ENCODE results near the gene VILL. TPM values are rescaled to one million over a fixed set of nuclear protein-coding genes. Genes with fewer than 3 reads are reported as not detected.

VILL gene
- polyA plus RNA-seq, 4 donors: 12.2 to 16.4 (median 13.8) TPM

DNA sequence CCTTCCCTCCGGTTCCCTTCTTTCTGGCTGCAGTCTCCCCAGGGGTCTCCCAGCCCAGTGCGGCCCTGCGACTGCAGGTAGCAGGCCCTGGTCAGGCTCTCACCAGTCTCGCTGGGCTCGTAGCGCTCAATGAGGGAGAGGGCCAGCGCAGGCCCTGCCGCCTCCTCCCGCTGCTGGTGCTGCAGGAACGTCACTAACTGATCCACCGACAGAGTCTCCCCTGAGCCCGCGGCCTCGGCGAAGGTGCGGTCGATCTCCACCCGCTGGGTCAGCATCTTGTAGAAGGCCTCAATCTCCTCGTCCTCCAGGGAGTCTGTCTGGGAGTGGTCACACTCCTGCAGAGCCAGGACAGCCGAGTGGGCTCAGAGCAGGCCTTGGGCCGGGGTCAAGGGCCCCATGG is 20.5 kb downstream of the VILL start:
- DNase-seq (ENCODE audit: low read depth in 4 of 4, low spot score in 2 of 4): no peak

DNA sequence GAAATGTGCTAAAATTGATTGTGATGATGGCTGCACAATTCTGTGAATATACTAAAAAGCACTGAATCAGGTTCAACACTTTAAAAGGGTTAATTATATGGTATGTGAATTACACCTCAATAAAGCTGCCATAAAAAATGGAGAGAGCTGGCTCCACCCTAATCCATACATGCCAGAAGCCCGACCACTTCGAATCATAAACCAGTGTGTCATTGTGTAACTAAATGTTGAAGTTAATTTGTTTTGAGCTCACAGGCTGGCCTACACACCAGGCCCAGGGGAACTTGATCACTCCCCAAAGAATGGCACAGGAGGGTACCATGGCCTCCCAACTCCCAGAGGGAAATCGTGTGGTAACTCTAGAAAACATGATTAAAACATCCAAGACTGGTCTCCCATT is 24.9 kb downstream of the VILL start:
- no peak for DNase-seq (ENCODE audit: low read depth in 4 of 4, low spot score in 2 of 4)

DNA sequence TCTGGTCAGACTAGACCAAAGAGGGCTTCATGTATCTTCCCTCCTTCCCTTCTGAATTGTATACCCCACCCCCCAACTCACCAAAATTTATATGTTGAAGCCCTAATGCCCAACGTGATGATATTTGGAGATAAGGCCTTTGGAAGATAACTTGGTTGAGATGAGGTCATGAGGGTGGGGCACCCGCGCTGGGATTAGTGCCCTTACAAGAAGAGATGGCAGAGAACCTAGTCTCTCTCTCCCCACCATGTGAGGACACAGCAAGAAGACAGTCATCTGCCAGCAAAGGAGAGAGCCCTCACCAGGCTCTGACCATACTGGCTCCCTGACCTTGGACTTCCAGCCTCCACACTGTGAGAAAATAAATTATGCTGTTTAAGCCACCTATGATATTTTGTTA is 25.4 kb downstream of the VILL start:
- DNase-seq (ENCODE audit: low read depth in 4 of 4, low spot score in 2 of 4): no peak

DNA sequence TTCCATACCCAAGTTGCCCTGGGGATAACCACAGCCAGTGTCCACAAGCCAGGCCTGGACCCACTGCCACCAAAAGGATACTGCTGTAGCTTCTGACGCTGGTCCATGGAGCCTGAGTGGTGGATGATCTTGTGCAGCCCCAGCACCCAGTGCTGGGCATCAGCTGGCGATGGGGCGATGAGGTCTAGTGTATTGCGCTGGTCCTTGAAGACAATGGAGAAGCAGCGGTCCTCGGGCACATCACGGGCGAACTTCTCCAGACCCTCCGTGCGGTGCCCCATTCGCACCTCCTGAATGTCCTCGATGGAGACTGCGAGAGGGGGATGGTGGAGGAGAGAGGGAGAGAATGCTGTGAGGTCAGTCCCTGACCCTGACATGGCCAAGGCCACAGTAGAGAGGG is 25.8 kb downstream of the VILL start:
- DNase-seq (ENCODE audit: low read depth in 4 of 4, low spot score in 2 of 4): no peak

DNA sequence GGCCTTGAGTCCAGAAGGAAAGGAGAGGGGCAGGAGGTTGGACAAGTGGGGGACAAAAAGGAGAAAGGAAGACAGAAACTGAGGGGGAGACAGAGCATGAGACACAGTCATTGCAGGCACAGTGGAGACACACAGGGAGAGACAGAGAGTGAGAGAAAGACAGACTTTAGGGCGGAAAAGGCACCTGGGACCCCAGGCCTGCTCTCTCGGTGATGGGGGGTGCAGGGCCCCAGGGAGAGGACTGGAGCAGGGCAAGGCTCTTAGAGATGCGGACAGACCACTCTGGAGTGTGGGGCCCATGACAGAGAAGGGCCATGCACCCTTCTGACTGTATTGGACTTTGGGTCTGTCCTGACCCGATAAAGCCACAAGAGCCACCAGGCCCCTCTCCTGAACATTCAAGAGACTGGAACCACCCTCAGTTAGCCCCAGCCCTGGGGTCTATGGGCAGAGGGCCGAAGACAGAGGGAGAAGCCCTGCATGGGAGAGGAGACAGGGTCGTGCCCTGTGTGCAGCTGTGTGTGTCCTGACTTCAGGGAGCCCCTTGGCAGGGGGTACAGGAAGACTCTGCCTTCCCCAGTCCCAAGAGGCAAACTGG is 26.4 kb downstream of the VILL start:
- DNase-seq (ENCODE audit: low read depth in 4 of 4, low spot score in 2 of 4): no peak

DNA sequence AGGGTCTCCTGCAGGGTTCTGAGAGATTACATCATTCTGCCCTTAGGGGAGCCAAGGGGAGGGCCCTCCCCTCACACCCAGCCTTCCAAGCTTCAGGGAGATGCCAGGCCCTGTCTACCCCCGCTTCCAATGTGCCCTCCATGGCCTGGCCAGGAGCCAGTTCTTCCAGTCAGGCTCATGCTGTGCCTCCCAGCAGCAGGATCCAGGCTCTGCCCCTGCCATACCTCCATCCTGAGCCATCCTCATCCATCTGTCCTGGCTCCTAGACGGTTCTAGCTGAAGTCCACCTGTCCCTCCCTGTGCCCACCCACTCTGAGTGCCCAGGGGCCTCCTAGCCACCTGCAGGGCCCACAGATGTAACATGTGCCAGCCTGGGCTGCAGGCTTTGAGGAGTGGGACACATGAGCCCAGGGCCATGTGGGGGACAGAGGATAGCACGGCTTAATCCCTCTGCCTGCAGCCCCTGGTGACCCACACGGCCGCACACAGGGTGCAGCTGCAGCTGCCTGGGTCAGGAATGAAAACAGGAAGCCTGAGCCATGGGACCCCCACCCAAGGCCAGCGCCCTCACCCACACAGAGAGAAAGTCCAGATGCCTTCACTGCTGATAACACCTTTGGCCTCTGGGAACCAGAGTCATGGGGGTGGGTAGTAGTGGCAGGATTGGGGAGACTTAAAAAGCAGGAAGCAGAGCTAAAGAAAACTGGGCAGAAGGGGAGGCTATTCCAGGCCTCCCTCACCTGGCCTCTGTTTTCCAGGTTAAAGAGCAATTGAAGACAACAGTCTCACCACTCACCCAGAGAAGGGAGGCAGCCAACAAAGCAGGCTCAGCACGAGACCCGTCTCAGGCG is 27.1 kb downstream of the VILL start:
- no peak for DNase-seq (ENCODE audit: low read depth in 4 of 4, low spot score in 2 of 4)

DNA sequence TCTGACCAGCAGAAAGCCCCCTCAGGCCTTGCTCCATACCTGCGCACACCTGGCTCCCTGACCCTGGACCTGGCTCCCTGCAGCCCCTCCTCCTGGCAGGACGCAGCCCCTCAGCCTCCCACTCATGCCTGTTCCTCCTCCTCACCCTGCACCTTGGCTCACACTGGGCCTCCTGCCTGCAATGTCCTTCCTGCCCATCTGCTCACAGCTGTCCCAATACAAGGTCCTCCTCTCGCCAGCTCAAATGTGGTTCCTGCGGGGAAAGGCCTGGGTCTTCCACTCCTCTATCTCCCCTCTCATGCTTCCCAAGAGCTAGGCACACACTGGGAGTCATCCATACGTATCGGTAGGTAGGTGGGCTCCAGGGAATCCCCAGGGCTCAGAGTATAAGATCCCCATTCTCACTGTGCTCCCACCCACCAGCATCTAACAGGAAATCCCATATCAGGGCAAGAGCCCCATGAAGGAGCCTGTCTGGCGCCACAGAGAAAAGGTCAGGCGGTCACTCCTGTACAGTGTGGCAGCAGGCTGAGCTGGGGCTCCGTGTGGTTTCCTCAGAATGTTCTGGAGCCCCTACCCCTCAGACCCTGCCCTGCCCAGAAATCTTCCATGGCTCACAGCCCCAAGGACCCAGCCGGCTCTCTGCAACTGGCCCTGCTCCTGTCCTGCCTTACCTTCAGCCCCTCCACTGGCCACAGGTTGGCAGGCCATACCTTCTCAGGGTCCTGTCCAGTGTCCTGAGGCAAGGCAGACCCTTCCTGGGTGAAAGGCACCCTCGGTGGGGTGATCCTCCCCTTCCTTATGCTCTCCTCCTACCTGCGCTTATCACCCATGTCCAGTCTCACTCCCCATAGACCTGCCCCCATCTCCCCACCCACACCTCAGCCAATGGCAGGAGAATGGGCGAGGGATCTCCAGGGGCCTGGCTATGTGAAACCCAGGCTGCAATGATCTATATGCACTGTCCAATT is 28.0 kb downstream of the VILL start:
- DNase-seq (ENCODE audit: low read depth in 4 of 4, low spot score in 2 of 4): no peak

DNA sequence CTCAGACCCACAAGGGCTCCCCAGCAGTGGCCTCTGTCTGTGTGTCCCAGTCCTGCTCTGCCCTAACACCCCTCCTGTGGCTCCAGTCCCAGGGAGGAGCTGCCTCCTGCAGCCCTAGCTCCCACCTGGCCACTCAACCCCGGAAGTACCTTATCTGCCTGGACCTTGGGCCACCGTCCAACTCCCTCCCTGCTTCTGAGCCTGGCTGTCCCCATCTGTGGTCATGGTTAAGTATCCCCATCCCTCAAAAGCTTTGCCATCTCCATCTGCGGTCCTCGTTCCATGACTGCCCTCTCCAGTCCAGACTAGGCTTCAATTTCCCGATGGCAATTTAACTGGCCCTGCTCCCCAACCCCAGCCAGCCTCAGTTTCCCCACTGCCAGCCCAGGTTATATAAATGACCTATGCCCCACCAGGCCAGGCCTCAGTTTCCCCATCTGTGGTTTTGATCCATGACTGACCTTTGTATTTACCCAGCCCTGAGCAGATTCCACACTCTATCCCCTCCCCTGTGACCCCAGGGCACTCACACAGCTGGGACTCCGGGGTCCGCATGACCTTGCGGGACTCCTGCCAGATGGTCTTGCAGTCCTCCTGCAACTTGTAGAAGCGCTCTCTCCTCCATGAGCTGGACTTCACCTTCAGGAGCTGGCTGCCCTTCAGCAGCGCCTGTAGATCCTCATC is 29.2 kb downstream of the VILL start:
- no peak for DNase-seq (ENCODE audit: low read depth in 4 of 4, low spot score in 2 of 4)

DNA sequence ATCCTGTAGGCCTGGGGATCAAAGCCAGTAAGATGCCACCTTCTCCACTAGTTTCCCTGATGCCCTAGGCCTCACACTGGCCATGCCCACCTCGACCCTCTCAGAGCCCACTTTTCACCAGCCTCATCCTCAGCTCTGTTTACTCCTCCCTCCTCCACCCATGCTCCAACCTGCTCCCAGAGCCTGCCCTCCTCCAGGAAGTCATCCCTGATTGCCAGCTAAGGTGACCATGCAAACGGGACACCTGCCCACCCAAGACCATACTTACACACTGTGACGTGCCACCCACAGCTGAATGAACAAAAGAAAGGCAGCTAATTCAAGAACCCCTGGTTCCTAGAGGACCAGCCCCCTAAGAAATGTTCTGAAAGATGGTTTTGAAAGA is 29.7 kb downstream of the VILL start:
- no peak for DNase-seq (ENCODE audit: low read depth in 4 of 4, low spot score in 2 of 4)

DNA sequence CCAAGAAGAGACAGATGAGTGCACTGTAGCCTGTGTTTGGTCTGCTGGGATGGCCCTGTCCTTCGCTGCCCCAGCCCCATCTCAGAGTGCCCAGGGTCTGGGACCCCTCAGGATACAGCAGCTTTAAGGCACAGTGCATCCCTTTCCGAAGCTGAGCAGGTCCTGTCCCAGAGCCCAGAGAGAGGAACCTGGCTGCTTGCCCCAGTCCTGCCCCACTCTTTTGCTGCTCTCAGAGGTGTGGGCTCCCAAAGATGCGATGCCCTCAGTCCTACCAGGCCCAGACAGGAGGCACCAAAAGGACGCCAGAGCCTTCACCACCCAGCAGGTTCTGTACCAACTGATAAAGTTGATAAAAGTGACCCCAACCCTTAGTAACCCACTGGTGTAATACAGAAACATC is 30.6 kb downstream of the VILL start:
- DNase-seq (ENCODE audit: low read depth in 4 of 4, low spot score in 2 of 4): no peak

DNA sequence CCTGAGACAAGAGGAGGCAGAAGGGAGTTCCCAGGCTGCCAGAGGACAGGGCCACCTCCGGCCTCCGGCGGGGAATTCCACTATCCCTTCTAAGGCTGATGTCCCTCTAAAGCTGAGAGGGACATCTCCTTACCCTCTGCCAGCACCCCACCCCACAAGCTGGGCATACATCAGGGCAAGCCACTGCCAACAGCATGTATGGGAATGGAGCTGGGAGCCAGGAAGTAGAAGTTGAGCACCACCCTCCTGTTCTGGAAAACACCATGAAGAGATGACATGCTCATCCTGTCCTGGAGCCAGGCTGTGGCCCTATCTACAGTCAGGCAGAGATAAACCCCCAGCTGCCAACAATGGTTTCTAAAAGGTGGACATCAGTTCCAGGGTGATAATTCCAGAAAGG is 31.7 kb downstream of the VILL start:
- DNase-seq (ENCODE audit: low read depth in 4 of 4, low spot score in 2 of 4): no peak

DNA sequence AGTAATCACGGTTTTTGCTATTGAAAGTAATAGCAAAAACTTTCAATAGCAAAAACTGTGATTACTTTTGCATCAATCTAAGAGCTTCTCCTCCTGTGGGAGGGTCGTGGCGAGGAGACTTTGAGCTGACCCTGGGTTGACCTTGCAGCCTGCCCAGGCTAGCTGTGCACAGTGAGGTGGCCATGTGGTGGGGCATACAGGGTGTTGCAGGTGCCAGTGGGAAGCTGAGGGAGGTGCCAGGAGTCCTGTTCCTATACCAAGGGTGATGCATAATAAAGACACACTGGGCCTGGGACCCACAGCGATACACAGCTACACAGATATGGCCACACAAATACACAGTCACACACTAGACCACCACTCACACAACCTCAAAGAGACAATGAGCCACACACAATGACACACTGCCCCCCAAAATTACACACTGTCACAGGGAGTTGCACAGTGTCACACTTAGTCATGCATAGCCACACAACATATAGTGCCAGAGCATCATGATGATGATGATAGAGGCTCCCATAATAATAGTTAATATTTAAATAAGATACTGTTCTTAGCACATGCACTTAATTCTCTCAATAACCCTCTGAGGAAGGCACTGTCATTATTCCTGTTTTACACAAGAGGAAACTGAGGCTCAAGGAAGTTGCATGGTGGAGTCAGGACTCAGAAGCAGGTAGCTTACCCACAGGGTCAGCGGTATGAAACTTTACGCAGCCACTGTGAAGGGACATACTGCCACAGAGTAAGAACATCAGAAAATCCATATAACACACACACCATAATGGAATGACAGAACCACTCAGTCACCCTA is 32.5 kb downstream of the VILL start:
- DNase-seq (ENCODE audit: low read depth in 4 of 4, low spot score in 2 of 4): no peak

DNA sequence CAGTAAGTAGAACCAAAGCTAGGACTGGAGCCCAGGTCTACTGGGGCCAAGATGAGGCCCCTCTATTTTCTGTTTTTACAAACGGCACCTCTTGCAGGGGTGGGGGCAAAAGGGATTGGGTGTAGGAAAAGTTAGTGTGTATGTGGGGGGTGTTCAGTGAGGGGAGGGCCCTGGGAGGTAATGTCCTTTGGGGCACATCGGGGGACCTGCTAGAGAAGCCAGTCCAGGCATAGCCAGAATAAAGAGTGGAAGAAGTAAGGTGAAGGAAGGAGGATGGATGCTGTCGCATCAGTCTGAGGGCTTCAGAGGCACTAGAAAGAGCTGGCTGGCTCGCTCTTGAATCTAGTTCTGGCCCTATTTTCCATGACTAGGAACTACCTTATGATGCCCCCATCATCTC is 36.3 kb downstream of the VILL start:
- no peak for DNase-seq (ENCODE audit: low read depth in 4 of 4, low spot score in 2 of 4)

DNA sequence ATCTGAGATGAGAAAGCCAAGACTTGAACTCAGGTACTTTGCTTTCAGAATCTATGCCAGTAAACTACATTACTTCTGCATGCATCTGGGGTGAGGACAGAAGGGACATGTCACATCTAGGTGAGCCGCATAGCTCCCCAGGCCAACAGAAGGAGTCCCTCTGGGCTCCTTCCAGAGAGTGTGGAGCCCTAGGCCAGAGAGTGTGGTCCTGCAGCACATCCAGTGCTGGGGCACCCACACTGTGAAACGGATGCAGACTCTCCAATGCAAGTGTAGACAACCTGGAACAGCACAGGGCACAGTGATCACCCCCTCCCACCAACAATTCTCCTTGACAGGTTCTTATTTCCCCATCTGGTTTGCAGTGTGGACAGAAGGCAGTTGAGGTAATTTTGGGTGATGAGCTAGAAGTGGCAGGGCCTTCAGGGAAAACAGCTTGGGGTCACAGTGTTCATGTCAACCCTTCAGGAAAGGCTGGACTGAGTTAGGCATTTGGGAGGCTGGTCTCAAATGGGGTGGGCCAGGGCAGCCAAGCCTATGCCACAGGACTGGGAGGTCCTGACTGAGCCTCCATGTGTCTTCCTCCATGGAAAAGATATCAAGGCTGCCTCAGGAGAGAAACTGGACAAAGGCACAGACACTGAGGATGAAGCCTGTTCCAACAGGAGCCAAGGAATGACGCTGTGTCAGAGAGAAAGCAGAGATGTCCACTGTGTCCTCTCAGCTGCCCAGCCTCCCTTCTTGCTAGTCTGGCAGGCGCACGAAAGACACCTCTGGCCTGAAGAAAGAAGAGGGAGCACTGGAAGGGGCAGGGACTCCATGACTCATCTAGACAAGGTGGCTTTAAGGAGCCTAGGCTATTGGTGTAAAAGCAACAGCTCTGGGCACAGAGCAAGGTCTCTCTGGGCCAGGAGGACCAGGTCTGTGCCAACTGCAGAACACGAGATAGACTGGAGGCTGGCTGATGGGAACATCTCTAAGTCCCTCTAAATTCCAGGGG is 37.2 kb downstream of the VILL start:
- DNase-seq (ENCODE audit: low read depth in 4 of 4, low spot score in 2 of 4): no peak

DNA sequence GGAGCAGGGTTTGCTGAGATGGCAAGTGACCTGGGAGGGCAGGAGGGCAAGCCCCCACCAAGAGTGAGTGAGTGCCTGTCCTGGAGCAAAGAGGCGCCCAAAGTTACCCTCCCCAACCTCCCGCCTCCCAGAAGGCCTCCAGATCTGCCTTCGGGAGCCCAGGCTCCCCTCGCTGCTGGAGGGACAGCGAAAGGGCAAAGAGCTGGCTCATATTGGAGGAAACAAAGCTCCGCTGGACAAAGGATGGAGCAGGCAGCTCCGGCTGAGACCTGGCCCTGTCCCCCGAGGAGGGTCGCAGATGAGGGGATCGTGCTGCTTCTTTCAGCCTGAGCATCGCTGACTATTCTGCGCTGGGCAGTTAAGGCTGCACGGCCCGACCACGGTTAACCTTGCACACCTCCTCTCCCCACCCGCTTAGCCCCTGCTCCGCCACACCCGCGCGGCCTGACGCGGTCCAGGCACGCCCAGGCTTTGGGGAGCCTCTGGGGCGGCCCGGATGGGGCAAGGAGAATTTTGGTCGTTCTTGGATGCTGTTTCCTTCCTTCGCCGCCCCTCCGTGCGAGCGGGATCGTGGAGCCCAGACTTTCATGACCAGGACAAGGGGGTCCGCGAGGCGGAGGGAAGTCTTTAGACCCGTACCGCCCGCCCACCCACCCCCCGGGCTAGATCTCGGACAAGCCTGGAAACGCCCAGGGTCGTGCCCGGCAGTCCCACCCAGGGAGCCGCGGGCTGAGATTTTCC is 38.2 kb downstream of the VILL start:
- no peak for DNase-seq (ENCODE audit: low read depth in 4 of 4, low spot score in 2 of 4)

DNA sequence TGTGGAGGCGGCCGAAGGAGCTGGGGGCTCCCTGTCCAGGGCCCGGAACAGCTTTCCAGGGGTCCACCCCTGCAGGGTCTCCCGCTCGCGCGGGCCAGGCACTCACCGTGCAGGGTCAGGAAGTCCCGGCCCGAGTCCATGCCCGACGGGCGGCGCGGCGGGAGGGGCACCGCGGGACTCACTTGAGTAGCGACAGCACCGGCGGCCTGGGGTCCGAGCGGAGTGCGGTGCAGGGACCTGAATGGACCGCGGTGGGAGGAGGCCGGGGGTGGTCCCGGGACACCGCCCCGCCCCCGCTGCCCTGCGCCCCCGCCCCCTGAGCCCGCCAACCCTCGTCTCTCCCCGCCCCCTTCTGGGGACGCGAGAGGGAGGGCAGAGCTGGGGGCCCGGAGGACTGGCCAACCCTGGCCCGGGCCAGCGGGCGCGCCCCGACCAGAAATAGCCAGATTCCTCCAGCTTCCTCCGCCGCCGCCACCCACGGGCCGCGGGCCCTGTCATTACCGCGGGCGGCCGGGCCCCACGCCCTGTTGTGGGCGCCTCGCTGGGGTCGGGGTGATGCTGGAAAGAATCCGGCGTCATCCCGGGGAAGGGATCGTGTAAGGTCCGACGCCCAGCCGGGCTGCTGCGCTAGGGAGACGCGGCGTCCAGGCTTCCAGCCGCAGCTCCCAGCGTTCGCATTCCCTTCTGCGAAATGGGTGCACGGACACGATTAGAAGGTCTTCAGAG is 39.0 kb downstream of the VILL start, which contains the start of gene PLCD1:
Gene PLCD1, minus strand, starts transcription at position 243 of the 726 bp plus-strand sequence. Its CDS starts 103 bp downstream, at position 140.
- DNase-seq (ENCODE audit: low read depth in 4 of 4, low spot score in 2 of 4): peak in 2 of 4 donors; percentile 52 to 74
